ENCODE measurements around the gene ZNF718. TPM values are rescaled to one million over a fixed set of nuclear protein-coding genes. Genes with fewer than 3 reads are reported as not detected.
"Not testable (repeated sequence)": the region's sequence is repeated elsewhere in the genome, so short reads cannot be mapped to it uniquely, and the experiment has no call there.

The ZNF718 gene
- polyA plus RNA-seq, 1 donor from 2014 or later: 6.4 TPM

DNA sequence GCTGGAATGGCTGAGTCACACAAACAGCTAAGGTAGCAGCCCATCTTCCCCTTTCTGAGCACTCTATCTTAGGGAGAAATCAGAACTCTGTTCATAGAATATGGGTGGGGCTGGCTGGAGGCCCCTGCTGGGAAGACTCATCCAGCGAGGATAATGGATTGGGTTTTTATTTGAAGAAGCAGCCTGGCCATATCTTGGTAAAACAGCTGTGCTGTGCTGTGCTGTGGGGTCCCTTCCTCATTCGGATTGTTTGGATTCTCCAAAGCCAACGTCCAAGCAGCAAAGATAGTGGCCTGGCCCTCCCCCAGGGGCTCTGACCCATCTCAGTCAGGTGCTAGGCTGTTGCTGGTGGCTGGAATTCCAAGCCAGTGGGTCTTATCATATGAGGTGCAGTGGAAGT, 63.8 kb downstream of the ZNF718 start:
- Mint-ChIP-seq H3K27ac (no peak overlapping the region), H3K27me3 (no peaks in the 10 kb centered on the region)

GRCh38 chr4:195159-195558, 70.9 kb downstream of the ZNF718 start:
- not testable (repeated sequence) for H3K27me3 Mint-ChIP-seq, H3K4me3 Mint-ChIP-seq, H3K4me1 Mint-ChIP-seq, H3K36me3 Mint-ChIP-seq
- peaks cover 14 to 47% (median 41%) of the 10 kb centered on the region in 3 donors for H3K9me3 Mint-ChIP-seq
- peak overlapping the region in 1 of 3 donors; percentile 35 for H3K27ac Mint-ChIP-seq

More for the DNA sequence above, 63.8 kb downstream of the ZNF718 start:
- Mint-ChIP-seq H3K4me3 (no peak overlapping the region), H3K9me3 (peaks cover 28 to 45% (median 37%) of the 10 kb centered on the region in 3 donors), H3K4me1 (peaks cover 0 to 4% (median 1%) of the 10 kb centered on the region in 3 donors), H3K36me3 (peaks cover 13% of the 10 kb centered on the region)

DNA sequence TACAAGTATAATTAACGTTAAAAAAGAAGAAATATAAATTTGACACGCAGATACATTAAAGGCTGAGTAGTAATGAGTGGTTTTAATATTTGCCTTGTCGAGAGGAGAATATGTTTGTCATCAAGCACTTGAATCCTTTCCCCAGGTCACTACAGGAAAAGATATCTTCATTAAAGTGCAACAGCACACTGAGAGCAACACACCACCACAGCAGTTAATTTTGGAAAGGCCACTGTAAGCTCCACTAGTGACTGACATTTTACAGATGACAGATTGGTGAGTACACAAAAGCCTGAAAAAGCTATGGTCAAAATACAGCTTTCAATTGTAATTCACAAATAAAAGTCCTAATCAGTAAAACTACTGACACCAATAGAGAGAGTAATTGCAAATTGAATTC, 76.6 kb downstream of the ZNF718 start:
- H3K4me1 Mint-ChIP-seq: peaks cover 0 to 1% (median 0%) of the 10 kb centered on the region in 3 donors
- H3K36me3 Mint-ChIP-seq: peaks cover 9% of the 10 kb centered on the region
- H3K9me3 Mint-ChIP-seq: peaks cover 9 to 49% (median 33%) of the 10 kb centered on the region in 3 donors
- H3K4me3 Mint-ChIP-seq: no peak overlapping the region
- no peaks in the 10 kb centered on the region for H3K27me3 Mint-ChIP-seq
- no peak overlapping the region for H3K27ac Mint-ChIP-seq

DNA sequence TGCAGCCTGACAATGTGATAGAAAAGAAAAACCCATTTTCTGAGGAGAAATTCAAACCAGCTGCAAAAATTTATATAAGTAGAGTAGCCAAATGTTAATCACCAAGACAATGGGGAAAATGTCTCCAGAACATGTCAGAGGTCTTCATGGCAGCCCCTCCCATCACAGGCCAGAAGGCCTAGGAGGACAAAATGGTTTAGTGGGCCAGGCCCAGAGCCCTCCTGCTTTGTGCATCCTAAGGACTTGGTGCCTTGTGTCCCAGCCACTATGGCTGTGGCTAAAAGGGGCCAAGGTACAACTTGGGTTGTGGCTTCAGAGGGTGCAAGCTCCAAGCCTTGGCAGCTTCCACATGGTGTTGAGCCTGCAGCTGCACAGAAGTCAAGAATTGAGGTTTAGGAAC, 78.5 kb downstream of the ZNF718 start:
- H3K4me1 Mint-ChIP-seq, H3K27ac Mint-ChIP-seq, H3K27me3 Mint-ChIP-seq, H3K4me3 Mint-ChIP-seq: not testable (repeated sequence)
- Mint-ChIP-seq H3K36me3 (peaks cover 13% of the 10 kb centered on the region), H3K9me3 (peaks cover 13 to 46% (median 30%) of the 10 kb centered on the region in 3 donors)

DNA sequence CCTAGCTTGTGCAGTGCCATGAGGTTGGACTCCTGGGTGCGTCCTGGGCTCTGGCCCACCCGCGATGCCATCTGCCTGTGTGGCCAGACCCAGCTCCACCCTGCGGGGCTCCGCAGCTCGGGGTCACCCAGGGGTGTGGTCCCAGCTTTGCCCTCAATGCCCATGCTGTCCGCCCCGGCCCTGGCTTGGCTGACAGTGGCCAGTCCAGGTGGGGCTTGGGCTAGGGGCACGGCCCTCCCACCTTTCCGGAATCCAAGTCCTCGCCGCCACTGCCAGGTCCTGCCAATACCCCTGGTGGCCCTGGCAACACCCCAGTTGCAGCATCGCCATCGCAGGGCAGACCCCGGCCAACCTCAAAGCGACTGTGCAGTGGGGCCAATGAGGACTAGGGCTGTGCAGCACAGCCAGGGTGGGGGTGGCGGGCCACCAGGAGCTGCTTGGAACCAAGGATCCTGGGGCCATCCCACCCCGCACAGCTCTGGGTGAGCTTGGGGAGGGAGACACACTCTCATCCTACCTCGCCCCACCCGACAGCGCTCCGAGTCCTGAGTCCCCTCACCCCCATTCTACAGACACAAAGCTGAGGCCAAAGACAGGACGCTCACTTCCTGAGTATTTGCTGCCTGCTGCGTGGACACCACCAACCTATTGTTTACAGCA, 80.9 kb downstream of the ZNF718 start:
- Mint-ChIP-seq H3K36me3 (peaks cover 13% of the 10 kb centered on the region), H3K27me3 (no peaks in the 10 kb centered on the region), H3K4me3 (no peak overlapping the region), H3K9me3 (peaks cover 10 to 46% (median 27%) of the 10 kb centered on the region in 3 donors), H3K27ac (no peak overlapping the region), H3K4me1 (peaks cover 0 to 9% (median 1%) of the 10 kb centered on the region in 3 donors)

- Mint-ChIP-seq H3K9me3 (peaks cover 10 to 41% (median 29%) of the 10 kb centered on the region in 3 donors), H3K36me3 (peaks cover 13% of the 10 kb centered on the region), H3K4me1 (peaks cover under 1 to 9% (median 4%) of the 10 kb centered on the region in 3 donors), H3K4me3 (no peak overlapping the region), H3K27me3 (no peaks in the 10 kb centered on the region), H3K27ac (no peak overlapping the region)
These were observed 81.8 kb downstream of the ZNF718 start for GRCh38 chr4:206054-206453.

GRCh38 chr4:208416-209096, 84.3 kb downstream of the ZNF718 start:
- H3K27ac Mint-ChIP-seq, H3K27me3 Mint-ChIP-seq: not testable (repeated sequence)
- peaks cover 7 to 13% (median 10%) of the 10 kb centered on the region in 3 donors for H3K4me1 Mint-ChIP-seq
- H3K9me3 Mint-ChIP-seq: peaks cover 8 to 31% (median 21%) of the 10 kb centered on the region in 3 donors
- peak overlapping the region in 1 of 4 donors; percentile 59 for H3K4me3 Mint-ChIP-seq
- peaks cover 10% of the 10 kb centered on the region for H3K36me3 Mint-ChIP-seq

- Mint-ChIP-seq H3K36me3 (peaks cover 8% of the 10 kb centered on the region), H3K4me1 (peaks cover 7 to 14% (median 13%) of the 10 kb centered on the region in 3 donors), H3K27ac (peak overlapping the region in 1 of 3 donors; percentile 39), H3K27me3 (no peaks in the 10 kb centered on the region), H3K4me3 (no peak overlapping the region), H3K9me3 (peaks cover 5 to 28% (median 18%) of the 10 kb centered on the region in 3 donors)
These were observed 86.8 kb downstream of the ZNF718 start for GRCh38 chr4:211033-211511.

DNA sequence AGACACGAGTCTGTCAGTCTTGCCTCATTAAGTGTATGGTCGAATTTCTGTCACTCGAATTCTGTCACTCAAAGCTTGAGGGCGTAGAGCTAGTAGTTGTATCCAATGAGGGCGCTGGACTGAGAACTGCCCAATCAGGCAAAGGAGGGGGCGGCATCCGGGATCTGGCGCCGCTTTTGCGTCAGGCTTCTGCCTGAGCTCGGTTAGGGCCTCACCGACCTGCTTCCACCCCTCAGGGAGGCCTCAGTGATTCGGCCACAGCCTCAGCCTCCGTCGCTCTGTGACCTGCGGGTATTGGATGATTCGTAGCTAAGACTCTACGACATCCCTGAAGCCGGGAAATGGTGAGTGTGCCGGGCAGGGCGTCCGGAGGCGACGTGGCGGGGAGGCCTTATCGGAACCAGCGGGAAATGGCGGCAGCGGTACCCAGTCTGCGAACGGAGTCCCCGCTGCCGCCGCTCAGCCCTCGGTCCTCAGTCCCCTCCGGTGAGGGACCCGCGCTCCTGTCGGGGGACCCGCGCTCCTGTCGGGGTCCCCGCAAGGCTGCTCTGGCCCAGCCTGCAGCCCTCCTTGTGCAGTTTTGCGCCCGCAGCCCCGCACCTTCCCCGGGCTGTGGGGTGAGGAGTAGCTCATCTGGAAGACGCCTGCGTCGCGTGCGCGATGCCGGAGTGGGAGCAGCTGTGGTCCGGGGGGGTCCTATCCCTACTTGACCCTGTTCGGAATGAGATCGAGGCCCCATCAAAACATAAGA, 88.3 kb downstream of the ZNF718 start:
- H3K4me3 Mint-ChIP-seq: peak overlapping the region; percentile 58 to 89 (median 75)
- H3K9me3 Mint-ChIP-seq: peaks cover 1 to 27% (median 14%) of the 10 kb centered on the region in 3 donors
- H3K27me3 Mint-ChIP-seq: no peaks in the 10 kb centered on the region
- H3K4me1 Mint-ChIP-seq: peaks cover 7 to 14% (median 13%) of the 10 kb centered on the region in 3 donors
- H3K36me3 Mint-ChIP-seq: peaks cover 4% of the 10 kb centered on the region
- no peak overlapping the region for H3K27ac Mint-ChIP-seq

- H3K4me3 Mint-ChIP-seq: peak overlapping the region in 3 of 4 donors; percentile 58 to 89 (median 87)
- peaks cover 1 to 25% (median 14%) of the 10 kb centered on the region in 3 donors for H3K9me3 Mint-ChIP-seq
- not testable (repeated sequence) for H3K27me3 Mint-ChIP-seq, H3K36me3 Mint-ChIP-seq, H3K27ac Mint-ChIP-seq
- peaks cover 7 to 14% (median 13%) of the 10 kb centered on the region in 3 donors for H3K4me1 Mint-ChIP-seq
These were observed 88.9 kb downstream of the ZNF718 start for GRCh38 chr4:213189-213535.

Other genes with a start within 250 kb of the ZNF718 start
- 51.0 TPM for gene ZNF595, start 71.2 kb upstream of the ZNF718 start, polyA plus RNA-seq
- gene ZNF732, start 181.0 kb downstream of the ZNF718 start, polyA plus RNA-seq: 0.16 TPM
- 10.5 TPM for gene ZNF141, start 213.3 kb downstream of the ZNF718 start, polyA plus RNA-seq

Data from IgD-negative memory B cell (primary cell).